Measurements from ENCODE around the gene ATP6V0A1. TPM values are rescaled to one million over a fixed set of nuclear protein-coding genes. Genes with fewer than 3 reads are reported as not detected.

The ATP6V0A1 gene
- total RNA-seq, 1 donor from 2014 or later = 66.8 TPM

DNA sequence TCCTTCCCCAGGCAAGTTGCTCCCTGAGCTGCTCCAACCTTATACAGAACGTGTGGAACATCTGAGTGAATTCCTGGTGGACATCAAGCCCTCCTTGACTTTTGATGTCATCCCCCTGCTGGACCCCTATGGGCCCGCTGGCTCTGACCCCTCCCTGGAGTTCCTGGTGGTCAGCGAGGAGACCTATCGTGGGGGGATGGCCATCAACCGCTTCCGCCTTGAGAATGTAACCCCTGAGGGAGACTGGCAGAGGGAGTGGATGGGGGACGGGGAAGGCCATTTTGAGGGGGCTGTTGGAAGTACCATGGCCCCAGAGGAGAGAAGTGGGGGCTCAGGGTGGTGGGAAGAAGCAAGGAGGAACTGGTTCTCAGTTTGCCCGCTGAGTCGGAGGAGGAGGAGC is 105.3 kb downstream of the ATP6V0A1 start:
- peak overlapping the region in 2 of 3 donors; percentile 92 to 98 for H3K9ac ChIP-seq (ENCODE audit: low read depth in 1 of 3, low read length in 3 of 3)
- H3K27me3 ChIP-seq (ENCODE audit: control insufficient read depth in 3 of 3, insufficient read depth in 3 of 3, low read length in 3 of 3) = no peaks in the 10 kb centered on the region
- H3K27ac ChIP-seq (ENCODE audit: low read depth, low read length) = no peak overlapping the region
- H3K36me3 ChIP-seq (ENCODE audit: control insufficient read depth in 3 of 3, insufficient read depth in 3 of 3, low read length in 3 of 3) = peaks cover 29 to 32% (median 31%) of the 10 kb centered on the region in 3 donors
- peaks cover 45 to 60% (median 54%) of the 10 kb centered on the region in 3 donors for H3K4me1 ChIP-seq (ENCODE audit: control insufficient read depth in 3 of 3, insufficient read depth in 3 of 3, low read length in 3 of 3)
- H3K4me3 ChIP-seq (ENCODE audit: low read length in 3 of 3) = peak overlapping the region; percentile 41 to 98 (median 92)
- H3K9me3 ChIP-seq (ENCODE audit: control insufficient read depth in 3 of 3, low read length in 3 of 3) = no peaks in the 10 kb centered on the region

DNA sequence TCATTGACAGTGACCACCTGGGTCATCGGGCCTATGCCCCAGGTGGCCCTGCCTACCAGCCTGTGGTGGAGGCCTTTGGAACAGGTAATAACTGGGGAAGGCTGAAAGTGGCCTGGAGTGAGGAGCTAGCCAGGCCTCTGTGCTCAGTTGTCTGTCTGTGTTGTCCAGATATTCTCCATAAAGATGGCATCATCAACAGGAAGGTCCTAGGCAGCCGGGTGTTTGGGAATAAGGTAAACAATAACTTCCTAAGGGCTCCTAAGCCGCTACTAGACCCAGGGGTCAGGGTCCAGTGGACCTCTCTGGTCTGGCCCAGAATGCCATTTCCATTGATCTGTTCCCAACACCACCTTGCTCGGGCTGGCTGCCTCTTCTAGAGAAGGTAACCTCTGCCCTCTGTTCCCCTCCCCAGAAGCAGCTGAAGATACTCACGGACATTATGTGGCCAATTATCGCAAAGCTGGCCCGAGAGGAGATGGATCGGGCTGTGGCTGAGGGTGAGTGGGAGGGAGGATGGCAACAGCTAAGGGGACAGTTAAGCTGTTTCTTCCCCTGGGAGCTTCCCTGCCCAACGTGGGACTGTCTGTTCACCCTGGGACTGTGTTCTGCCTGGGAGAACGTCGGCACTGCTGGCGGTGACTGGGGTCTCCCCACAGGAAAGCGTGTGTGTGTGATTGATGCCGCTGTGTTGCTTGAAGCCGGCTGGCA is 106.3 kb downstream of the ATP6V0A1 start:
- H3K36me3 ChIP-seq (ENCODE audit: control insufficient read depth in 3 of 3, insufficient read depth in 3 of 3, low read length in 3 of 3) = peaks cover 40 to 42% (median 42%) of the 10 kb centered on the region in 3 donors
- peaks cover 45 to 60% (median 55%) of the 10 kb centered on the region in 3 donors for H3K4me1 ChIP-seq (ENCODE audit: control insufficient read depth in 3 of 3, insufficient read depth in 3 of 3, low read length in 3 of 3)
- H3K4me3 ChIP-seq (ENCODE audit: low read length in 3 of 3) = no peak overlapping the region
- peak overlapping the region in 1 of 3 donors; percentile 98 for H3K9ac ChIP-seq (ENCODE audit: low read depth in 1 of 3, low read length in 3 of 3)
- H3K27me3 ChIP-seq (ENCODE audit: control insufficient read depth in 3 of 3, insufficient read depth in 3 of 3, low read length in 3 of 3) = no peaks in the 10 kb centered on the region
- no peak overlapping the region for H3K27ac ChIP-seq (ENCODE audit: low read depth, low read length)
- no peaks in the 10 kb centered on the region for H3K9me3 ChIP-seq (ENCODE audit: control insufficient read depth in 3 of 3, low read length in 3 of 3)

DNA sequence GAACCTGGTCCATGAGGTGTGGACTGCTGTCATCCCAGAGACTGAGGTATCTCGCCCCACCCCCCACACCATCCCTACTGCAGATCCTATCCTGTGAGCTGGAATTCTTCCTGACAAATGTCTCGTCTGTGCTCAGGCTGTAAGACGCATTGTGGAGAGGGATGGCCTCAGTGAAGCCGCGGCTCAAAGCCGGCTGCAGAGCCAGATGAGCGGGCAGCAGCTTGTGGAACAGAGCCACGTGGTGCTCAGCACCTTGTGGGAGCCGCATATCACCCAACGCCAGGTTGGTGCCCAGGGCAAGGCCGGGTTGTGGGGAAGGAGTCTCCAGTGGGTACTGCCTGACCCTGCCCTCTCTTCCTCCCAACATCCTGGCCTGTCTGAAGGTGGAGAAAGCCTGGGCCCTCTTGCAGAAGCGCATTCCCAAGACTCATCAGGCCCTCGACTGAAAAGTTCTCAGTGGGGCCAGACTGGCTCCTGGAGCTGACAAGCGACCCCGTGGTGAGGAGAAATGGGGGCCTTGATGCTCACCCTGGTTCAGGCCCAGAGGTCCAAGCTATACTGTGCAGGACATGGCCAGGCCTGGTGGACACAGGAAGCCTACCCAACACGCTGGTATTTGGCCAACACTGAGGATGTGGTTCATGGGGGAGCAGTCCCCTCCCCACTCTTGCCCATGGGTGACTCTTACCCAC is 107.0 kb downstream of the ATP6V0A1 start:
- Histone ChIP-seq H3K4me3 (ENCODE audit: low read length in 3 of 3) (peak overlapping the region in 1 of 3 donors; percentile 91), H3K9me3 (ENCODE audit: control insufficient read depth in 3 of 3, low read length in 3 of 3) (no peaks in the 10 kb centered on the region), H3K4me1 (ENCODE audit: control insufficient read depth in 3 of 3, insufficient read depth in 3 of 3, low read length in 3 of 3) (peaks cover 45 to 60% (median 55%) of the 10 kb centered on the region in 3 donors), H3K27me3 (ENCODE audit: control insufficient read depth in 3 of 3, insufficient read depth in 3 of 3, low read length in 3 of 3) (no peaks in the 10 kb centered on the region), H3K9ac (ENCODE audit: low read depth in 1 of 3, low read length in 3 of 3) (peak overlapping the region in 1 of 3 donors; percentile 95), H3K27ac (ENCODE audit: low read depth, low read length) (peak overlapping the region; percentile 81), H3K36me3 (ENCODE audit: control insufficient read depth in 3 of 3, insufficient read depth in 3 of 3, low read length in 3 of 3) (peaks cover 43 to 49% (median 44%) of the 10 kb centered on the region in 3 donors)

DNA sequence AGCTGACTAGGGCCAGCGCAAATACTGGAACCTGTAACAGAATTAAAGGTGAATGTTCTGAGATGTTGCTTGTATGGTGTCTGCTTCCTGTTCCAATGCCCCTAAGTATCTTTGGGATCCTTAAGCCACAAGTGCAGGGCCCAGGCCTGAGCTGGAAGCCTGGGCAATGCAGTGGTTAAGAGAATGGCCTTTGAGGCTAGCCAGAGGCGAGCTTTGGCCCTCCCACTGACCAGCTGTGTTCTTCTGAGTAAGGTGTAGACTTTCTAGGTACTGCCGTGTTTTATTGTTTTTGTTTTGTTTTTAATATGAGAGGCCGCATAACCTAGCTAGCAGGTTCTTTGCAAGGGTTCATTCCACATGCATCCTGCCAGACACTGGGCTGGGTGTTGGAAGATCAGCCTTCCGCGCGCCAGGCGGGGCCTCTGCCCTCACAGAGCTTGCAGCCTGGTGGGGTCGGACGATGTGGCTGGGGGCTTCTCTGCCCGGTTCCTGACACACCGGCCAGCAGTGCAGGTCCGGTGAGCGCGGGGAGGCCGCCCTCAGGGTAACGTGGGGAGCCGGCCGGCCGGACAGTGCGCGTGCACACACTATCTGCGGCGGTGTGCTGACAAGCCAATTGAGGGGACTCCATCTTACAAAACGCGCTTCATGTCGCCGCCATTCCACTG is 107.7 kb downstream of the ATP6V0A1 start:
- Histone ChIP-seq H3K9ac (ENCODE audit: low read depth in 1 of 3, low read length in 3 of 3) (peak overlapping the region; percentile 78 to 95 (median 81)), H3K4me1 (ENCODE audit: control insufficient read depth in 3 of 3, insufficient read depth in 3 of 3, low read length in 3 of 3) (peaks cover 44 to 58% (median 54%) of the 10 kb centered on the region in 3 donors), H3K9me3 (ENCODE audit: control insufficient read depth in 3 of 3, low read length in 3 of 3) (no peaks in the 10 kb centered on the region), H3K27me3 (ENCODE audit: control insufficient read depth in 3 of 3, insufficient read depth in 3 of 3, low read length in 3 of 3) (no peaks in the 10 kb centered on the region), H3K4me3 (ENCODE audit: low read length in 3 of 3) (peak overlapping the region; percentile 77 to 91 (median 91)), H3K36me3 (ENCODE audit: control insufficient read depth in 3 of 3, insufficient read depth in 3 of 3, low read length in 3 of 3) (peaks cover 45 to 51% (median 49%) of the 10 kb centered on the region in 3 donors), H3K27ac (ENCODE audit: low read depth, low read length) (peak overlapping the region; percentile 81)

DNA sequence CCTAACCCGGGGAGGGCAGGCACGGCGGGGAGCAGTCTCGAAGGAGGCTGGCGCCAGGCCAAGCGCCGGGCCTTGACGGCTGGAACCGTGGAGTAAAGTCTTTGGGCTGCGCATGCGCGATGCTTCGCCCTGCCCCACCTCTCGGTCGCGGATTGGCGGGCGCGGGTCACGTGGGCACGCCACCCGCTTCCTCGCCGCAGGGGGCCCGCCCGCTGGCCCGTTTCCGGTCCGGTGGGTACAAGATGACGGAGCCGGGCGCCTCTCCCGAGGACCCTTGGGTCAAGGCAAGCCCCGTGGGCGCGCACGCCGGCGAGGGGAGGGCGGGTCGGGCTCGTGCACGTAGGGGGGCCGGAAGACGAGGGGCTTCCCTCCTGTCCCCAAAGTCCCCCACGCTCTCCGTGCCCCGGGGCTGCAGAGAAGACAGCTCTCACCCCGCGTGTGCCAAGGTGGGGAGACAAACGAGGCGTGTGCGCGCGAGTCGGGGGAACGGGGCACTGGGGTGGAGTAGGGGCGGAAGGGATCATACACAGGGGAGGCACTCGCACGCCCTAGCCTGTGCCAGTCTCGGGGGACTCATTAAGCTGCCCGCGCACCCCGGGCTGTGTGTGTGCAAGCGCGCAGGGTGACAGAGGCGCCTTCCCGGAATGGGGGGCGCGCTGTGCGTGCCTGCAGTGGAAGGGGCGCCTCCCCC is 108.3 kb downstream of the ATP6V0A1 start, which contains the start of gene MLX:
Gene MLX, plus strand, starts transcription at position 218 of the 691 bp plus-strand sequence. Its CDS starts 25 bp downstream, at position 243.
- Histone ChIP-seq H3K9ac (ENCODE audit: low read depth in 1 of 3, low read length in 3 of 3) (peak within 1 kb of the TSS; percentile 81 to 95 (median 90)), H3K4me3 (ENCODE audit: low read length in 3 of 3) (peak within 1 kb of the TSS; percentile 77 to 91 (median 91)), H3K36me3 (ENCODE audit: control insufficient read depth in 3 of 3, insufficient read depth in 3 of 3, low read length in 3 of 3) (peaks cover 52 to 58% (median 56%) of the 10 kb centered on the region in 3 donors), H3K4me1 (ENCODE audit: control insufficient read depth in 3 of 3, insufficient read depth in 3 of 3, low read length in 3 of 3) (peaks cover 39 to 52% (median 48%) of the 10 kb centered on the region in 3 donors), H3K27ac (ENCODE audit: low read depth, low read length) (peak within 1 kb of the TSS; percentile 81), H3K9me3 (ENCODE audit: control insufficient read depth in 3 of 3, low read length in 3 of 3) (no peaks in the 10 kb centered on the region), H3K27me3 (ENCODE audit: control insufficient read depth in 3 of 3, insufficient read depth in 3 of 3, low read length in 3 of 3) (no peaks in the 10 kb centered on the region)

DNA sequence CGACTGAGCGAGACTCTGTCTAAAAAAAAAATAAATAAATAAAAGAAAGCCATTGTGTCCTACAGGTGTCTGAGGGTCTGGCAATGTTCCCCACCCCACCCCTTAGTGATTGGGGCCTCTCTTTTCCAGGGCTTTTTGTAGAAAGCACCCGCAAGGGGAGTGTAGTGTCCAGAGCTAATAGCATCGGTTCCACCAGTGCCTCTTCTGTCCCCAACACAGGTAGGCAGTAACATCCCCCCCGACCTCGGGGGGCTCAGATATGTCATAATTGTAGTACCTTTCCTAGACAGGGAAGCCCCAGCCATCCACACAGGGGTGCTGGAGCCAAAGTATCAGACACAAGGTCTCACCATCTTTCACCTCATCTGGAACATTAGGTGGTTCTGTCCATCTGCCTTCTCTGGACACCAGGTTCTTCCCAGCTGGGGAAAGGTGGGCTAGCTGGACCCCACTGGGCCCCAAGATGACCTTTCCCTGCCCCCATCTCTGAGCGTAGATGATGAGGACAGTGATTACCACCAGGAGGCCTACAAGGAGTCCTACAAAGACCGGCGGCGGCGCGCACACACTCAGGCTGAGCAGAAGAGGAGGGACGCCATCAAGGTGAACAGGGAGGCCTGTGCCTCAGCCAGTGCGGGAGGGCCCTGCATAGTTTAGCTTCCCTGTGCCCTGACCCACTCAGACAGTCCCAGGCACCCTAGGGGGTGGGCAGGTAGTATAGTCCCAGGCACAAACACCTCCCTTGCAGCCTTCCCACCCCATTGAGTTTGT is 109.8 kb downstream of the ATP6V0A1 start:
- peaks cover 26 to 37% (median 35%) of the 10 kb centered on the region in 3 donors for H3K4me1 ChIP-seq (ENCODE audit: control insufficient read depth in 3 of 3, insufficient read depth in 3 of 3, low read length in 3 of 3)
- no peak overlapping the region for H3K4me3 ChIP-seq (ENCODE audit: low read length in 3 of 3)
- H3K27ac ChIP-seq (ENCODE audit: low read depth, low read length) = no peak overlapping the region
- H3K36me3 ChIP-seq (ENCODE audit: control insufficient read depth in 3 of 3, insufficient read depth in 3 of 3, low read length in 3 of 3) = peaks cover 66 to 69% (median 67%) of the 10 kb centered on the region in 3 donors
- no peaks in the 10 kb centered on the region for H3K9me3 ChIP-seq (ENCODE audit: control insufficient read depth in 3 of 3, low read length in 3 of 3)
- H3K27me3 ChIP-seq (ENCODE audit: control insufficient read depth in 3 of 3, insufficient read depth in 3 of 3, low read length in 3 of 3) = no peaks in the 10 kb centered on the region
- no peak overlapping the region for H3K9ac ChIP-seq (ENCODE audit: low read depth in 1 of 3, low read length in 3 of 3)

DNA sequence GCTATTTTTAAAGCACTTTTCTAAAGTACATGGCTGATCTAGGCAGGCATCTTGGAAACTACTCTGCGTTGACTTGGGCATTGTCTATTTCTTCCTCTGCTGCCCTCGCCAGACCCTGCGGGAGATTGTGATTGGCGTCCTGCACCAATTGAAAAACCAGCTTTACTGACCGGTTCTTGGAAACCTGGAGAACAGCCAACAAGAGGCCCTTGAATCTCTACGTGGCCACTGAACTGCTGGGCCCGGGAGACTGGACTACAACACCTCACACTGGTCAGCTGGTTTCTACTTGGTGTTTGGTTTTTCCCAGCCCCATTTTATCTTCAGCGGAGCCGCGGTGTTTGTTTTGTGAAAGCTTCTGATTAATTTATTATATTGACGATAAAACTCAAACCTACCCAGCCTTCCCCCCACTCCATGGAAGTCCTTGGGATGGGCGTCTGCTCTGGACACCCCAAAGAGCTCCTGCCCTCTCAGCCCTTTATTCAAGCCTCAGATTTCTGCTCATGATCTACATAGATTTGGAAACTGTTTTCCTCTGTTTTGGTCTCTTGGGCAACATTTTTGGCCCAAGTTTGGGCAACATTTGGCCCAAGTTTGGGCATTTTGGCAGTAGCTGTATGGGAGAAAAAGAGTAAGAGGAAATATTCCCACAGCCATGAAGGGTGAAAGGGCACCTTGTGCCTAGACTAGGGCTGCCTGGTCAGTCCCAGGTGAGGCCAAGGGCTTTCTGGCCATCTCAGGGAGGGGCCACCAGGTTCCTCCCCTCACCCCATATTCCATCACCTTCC is 113.0 kb downstream of the ATP6V0A1 start:
- Histone ChIP-seq H3K36me3 (ENCODE audit: control insufficient read depth in 3 of 3, insufficient read depth in 3 of 3, low read length in 3 of 3) (peaks cover 59 to 63% (median 60%) of the 10 kb centered on the region in 3 donors), H3K27ac (ENCODE audit: low read depth, low read length) (no peak overlapping the region), H3K27me3 (ENCODE audit: control insufficient read depth in 3 of 3, insufficient read depth in 3 of 3, low read length in 3 of 3) (no peaks in the 10 kb centered on the region), H3K9ac (ENCODE audit: low read depth in 1 of 3, low read length in 3 of 3) (no peak overlapping the region), H3K4me3 (ENCODE audit: low read length in 3 of 3) (no peak overlapping the region), H3K4me1 (ENCODE audit: control insufficient read depth in 3 of 3, insufficient read depth in 3 of 3, low read length in 3 of 3) (peaks cover 10 to 16% (median 12%) of the 10 kb centered on the region in 3 donors), H3K9me3 (ENCODE audit: control insufficient read depth in 3 of 3, low read length in 3 of 3) (no peaks in the 10 kb centered on the region)
